BLaER1 treated with 17β-estradiol and CSF1 and Interleukin-3, amounts not matched to agents 10 nM and 100 nM (cell line): ENCODE results near the gene SLC6A3.

Experiments used
- H3K27ac ChIP-seq, 11 experiments: shearing (Covaris generic); formaldehyde crosslinking; 2 replicates each; pipeline ENCODE4 v1.8.1; 2022
- H3K27me3 ChIP-seq, 11 experiments: shearing (Covaris generic); formaldehyde crosslinking; 2 replicates each; pipeline ENCODE4 v1.8.1; 2022
- H3K36me3 ChIP-seq, 11 experiments: shearing (Covaris generic); formaldehyde crosslinking; 2 replicates each; pipeline ENCODE4 v1.8.1; 2022
- H3K4me1 ChIP-seq, 10 experiments: shearing (Covaris generic); formaldehyde crosslinking; 2 replicates each; pipeline ENCODE4 v1.8.1; 2022
- H3K4me2 ChIP-seq, 11 experiments: shearing (Covaris generic); formaldehyde crosslinking; 2 replicates each; pipeline ENCODE4 v1.8.1; 2022
- H3K4me3 ChIP-seq, 10 experiments: shearing (Covaris generic); formaldehyde crosslinking; 2 replicates each; pipeline ENCODE4 v1.8.1; 2022
- H3K9ac ChIP-seq, 11 experiments: shearing (Covaris generic); formaldehyde crosslinking; 2 replicates each; pipeline ENCODE4 v1.8.1; 2022
- H3K9me3 ChIP-seq, 11 experiments: shearing (Covaris generic); formaldehyde crosslinking; replicated peaks in 1 of 11; 2 replicates each; pipeline ENCODE4 v1.8.1; 2022
- H4K20me1 ChIP-seq, 11 experiments: shearing (Covaris generic); formaldehyde crosslinking; 2 replicates each; pipeline ENCODE4 v1.8.1; 2022
- Cebpa-rat ChIP-seq, 11 experiments: shearing (Covaris generic); IDR thresholded peaks; 2 replicates each; pipeline ENCODE4 v1.8.1; 2022

The SLC6A3 gene

GRCh38 chr5:1445313-1445688 lies at the start of gene SLC6A3:
TSS of gene SLC6A3 (minus strand) at chr5:1445440. CDS start at chr5:1443197, 2,243 bp downstream.
- Histone ChIP-seq H4K20me1 (peaks cover 0 to 6% (median 0%) of the 10 kb centered on the region in 11 experiments; a peak in 3 of 22 replicates), H3K9me3 (peaks cover 9 to 31% (median 20%) of the 10 kb centered on the region in 11 experiments; a peak in 21 of 22 replicates), H3K36me3 (no peaks in the 10 kb centered on the region), H3K27me3 (peaks cover 50 to 66% (median 60%) of the 10 kb centered on the region in 11 experiments), H3K27ac (no peak within 1 kb of the TSS), H3K4me1 (peaks cover 0 to 44% (median 25%) of the 10 kb centered on the region in 10 experiments; a peak in 17 of 20 replicates), H3K4me3 (no peak within 1 kb of the TSS), H3K4me2 (no peak within 1 kb of the TSS), H3K9ac (no peak within 1 kb of the TSS)
- TF ChIP-seq Cebpa-rat (IDR thresholded peaks at IDR 0.05) = no peak

GRCh38 chr5:1493941-1494340 lies 48.7 kb upstream of the SLC6A3 start:
- Histone ChIP-seq H3K9ac (peak overlapping the region in 4 of 11 experiments; percentile 23 to 73 (median 68); a peak in 4 of 22 replicates), H3K9me3 (no peaks in the 10 kb centered on the region), H3K4me3 (peak overlapping the region in 4 of 10 experiments; percentile 27 to 54 (median 44); a peak in 5 of 20 replicates), H3K4me2 (peak overlapping the region; percentile 75 to 92 (median 86)), H3K27ac (peak overlapping the region in 5 of 11 experiments; percentile 62 to 81 (median 74); a peak in 6 of 22 replicates), H3K27me3 (no peaks in the 10 kb centered on the region), H3K4me1 (peaks cover 84 to 100% (median 92%) of the 10 kb centered on the region in 10 experiments), H3K36me3 (peaks cover 29 to 73% (median 59%) of the 10 kb centered on the region in 11 experiments), H4K20me1 (peaks cover 16 to 100% (median 88%) of the 10 kb centered on the region in 11 experiments; a peak in 21 of 22 replicates)
- TF ChIP-seq Cebpa-rat (IDR thresholded peaks at IDR 0.05) = no peak

GRCh38 chr5:1493413-1493812 lies 48.2 kb upstream of the SLC6A3 start:
- Histone ChIP-seq H3K4me2 (peak overlapping the region; percentile 75 to 92 (median 86)), H3K27ac (no peak overlapping the region), H3K9ac (peak overlapping the region in 4 of 11 experiments; percentile 23 to 73 (median 56); a peak in 3 of 22 replicates), H4K20me1 (peaks cover 11 to 100% (median 87%) of the 10 kb centered on the region in 11 experiments; a peak in 21 of 22 replicates), H3K4me3 (no peak overlapping the region), H3K27me3 (no peaks in the 10 kb centered on the region), H3K4me1 (peaks cover 84 to 100% (median 92%) of the 10 kb centered on the region in 10 experiments), H3K9me3 (no peaks in the 10 kb centered on the region), H3K36me3 (peaks cover 33 to 74% (median 59%) of the 10 kb centered on the region in 11 experiments)
- TF ChIP-seq Cebpa-rat (IDR thresholded peaks at IDR 0.05) = no peak

GRCh38 chr5:1492757-1493156 lies 47.5 kb upstream of the SLC6A3 start:
- Histone ChIP-seq H3K4me3 (no peak overlapping the region), H3K4me2 (peak overlapping the region; percentile 75 to 92 (median 86)), H3K9ac (peak overlapping the region in 2 of 11 experiments; percentile 44 to 73; a peak in 2 of 22 replicates)

GRCh38 chr5:1490376-1490775 lies 45.1 kb upstream of the SLC6A3 start:
- no peaks in the 10 kb centered on the region for H3K27me3 ChIP-seq
- peak overlapping the region in 9 of 11 experiments; percentile 0 to 87 (median 62); a peak in 11 of 22 replicates for H3K4me2 ChIP-seq
- H3K4me1 ChIP-seq = peaks cover 64 to 84% (median 77%) of the 10 kb centered on the region in 10 experiments
- peaks cover 59 to 89% (median 77%) of the 10 kb centered on the region in 11 experiments for H3K36me3 ChIP-seq
- peaks cover 10 to 100% (median 83%) of the 10 kb centered on the region in 11 experiments; a peak in 21 of 22 replicates for H4K20me1 ChIP-seq
- TF ChIP-seq Cebpa-rat (IDR thresholded peaks at IDR 0.05) = no peak
- H3K9ac ChIP-seq = peak overlapping the region in 2 of 11 experiments; percentile 12 to 20; a peak in 3 of 22 replicates
- no peaks in the 10 kb centered on the region for H3K9me3 ChIP-seq
- H3K4me3 ChIP-seq = no peak overlapping the region
- peak overlapping the region in 7 of 11 experiments; percentile 4 to 67 (median 46); a peak in 11 of 22 replicates for H3K27ac ChIP-seq

More at GRCh38 chr5:1492757-1493156, 47.5 kb upstream of the SLC6A3 start:
- peaks cover 37 to 79% (median 63%) of the 10 kb centered on the region in 11 experiments for H3K36me3 ChIP-seq
- no peak overlapping the region for H3K27ac ChIP-seq
- peaks cover 10 to 100% (median 84%) of the 10 kb centered on the region in 11 experiments; a peak in 21 of 22 replicates for H4K20me1 ChIP-seq
- no peaks in the 10 kb centered on the region for H3K9me3 ChIP-seq
- H3K4me1 ChIP-seq = peaks cover 78 to 97% (median 87%) of the 10 kb centered on the region in 10 experiments
- no peaks in the 10 kb centered on the region for H3K27me3 ChIP-seq
- TF ChIP-seq Cebpa-rat (IDR thresholded peaks at IDR 0.05) = no peak

- H3K4me1 ChIP-seq = peaks cover 64 to 84% (median 77%) of the 10 kb centered on the region in 10 experiments
- peak overlapping the region in 8 of 11 experiments; percentile 26 to 87 (median 68); a peak in 11 of 22 replicates for H3K4me2 ChIP-seq
- H3K27ac ChIP-seq = peak overlapping the region in 4 of 11 experiments; percentile 21 to 67 (median 54); a peak in 8 of 22 replicates
- no peak overlapping the region for H3K4me3 ChIP-seq
- H3K36me3 ChIP-seq = peaks cover 59 to 90% (median 78%) of the 10 kb centered on the region in 11 experiments
- H3K9me3 ChIP-seq = no peaks in the 10 kb centered on the region
- TF ChIP-seq Cebpa-rat (IDR thresholded peaks at IDR 0.05) = no peak
- H3K27me3 ChIP-seq = peaks cover 0 to 5% (median 0%) of the 10 kb centered on the region in 11 experiments; a peak in 1 of 22 replicates
- H3K9ac ChIP-seq = peak overlapping the region in 2 of 11 experiments; percentile 35 to 50; a peak in 2 of 22 replicates
- peaks cover 12 to 100% (median 83%) of the 10 kb centered on the region in 11 experiments; a peak in 21 of 22 replicates for H4K20me1 ChIP-seq
Observed at GRCh38 chr5:1489754-1490153, 44.5 kb upstream of the SLC6A3 start.

GRCh38 chr5:1488882-1489680 lies 43.8 kb upstream of the SLC6A3 start:
- H3K4me1 ChIP-seq = peaks cover 64 to 84% (median 77%) of the 10 kb centered on the region in 10 experiments
- peaks cover 59 to 87% (median 75%) of the 10 kb centered on the region in 11 experiments for H3K36me3 ChIP-seq
- peak overlapping the region; percentile 26 to 87 (median 56) for H3K4me2 ChIP-seq
- H3K27me3 ChIP-seq = peaks cover 0 to 7% (median 0%) of the 10 kb centered on the region in 11 experiments; a peak in 2 of 22 replicates
- H3K27ac ChIP-seq = peak overlapping the region in 7 of 11 experiments; percentile 12 to 67 (median 49); a peak in 10 of 22 replicates
- no peak overlapping the region for H3K4me3 ChIP-seq
- H3K9me3 ChIP-seq = no peaks in the 10 kb centered on the region
- peaks cover 12 to 100% (median 85%) of the 10 kb centered on the region in 11 experiments; a peak in 21 of 22 replicates for H4K20me1 ChIP-seq
- peak overlapping the region in 6 of 11 experiments; percentile 14 to 50 (median 34); a peak in 7 of 22 replicates for H3K9ac ChIP-seq
- no peak for TF ChIP-seq Cebpa-rat (IDR thresholded peaks at IDR 0.05)

GRCh38 chr5:1487079-1487764 lies 42.0 kb upstream of the SLC6A3 start:
- peaks cover 7 to 95% (median 81%) of the 10 kb centered on the region in 11 experiments; a peak in 21 of 22 replicates for H4K20me1 ChIP-seq
- H3K9ac ChIP-seq = no peak overlapping the region
- H3K4me3 ChIP-seq = no peak overlapping the region
- no peak for TF ChIP-seq Cebpa-rat (IDR thresholded peaks at IDR 0.05)
- H3K27me3 ChIP-seq = peaks cover 0 to 7% (median 0%) of the 10 kb centered on the region in 11 experiments; a peak in 2 of 22 replicates
- H3K36me3 ChIP-seq = peaks cover 52 to 77% (median 67%) of the 10 kb centered on the region in 11 experiments
- no peak overlapping the region for H3K4me2 ChIP-seq
- H3K9me3 ChIP-seq = no peaks in the 10 kb centered on the region
- no peak overlapping the region for H3K27ac ChIP-seq
- peaks cover 61 to 80% (median 74%) of the 10 kb centered on the region in 10 experiments for H3K4me1 ChIP-seq
